IgD-negative memory B cell (primary cell): ENCODE measurements around the gene REPIN1. TPM values are rescaled to one million over a fixed set of nuclear protein-coding genes. Genes with fewer than 3 reads are reported as not detected.
A peak's percentile ranks its signal among the peaks of the same experiment; 100 is the strongest.

ENCODE experiments used
- H3K27ac Mint-ChIP-seq, 3 donors: one replicate each; pipeline ENCODE4 v1.8.0; 2020 to 2022; ENCODE audit warnings: mild to moderate bottlenecking in 3 of 3, mixed read lengths in 3 of 3, moderate library complexity in 1 of 3
- H3K27me3 Mint-ChIP-seq: one replicate; pipeline ENCODE4 v1.8.0; 2021; ENCODE audit warnings: mixed read lengths
- H3K36me3 Mint-ChIP-seq: one replicate; pipeline ENCODE4 v1.8.0; 2020; ENCODE audit warnings: mild to moderate bottlenecking, mixed read lengths
- H3K4me1 Mint-ChIP-seq, 3 donors: one replicate each; pipeline ENCODE4 v1.8.0; 2020 to 2022; ENCODE audit warnings: mixed read lengths in 3 of 3, mild to moderate bottlenecking in 1 of 3
- H3K4me3 Mint-ChIP-seq, 4 donors: one replicate each; pipeline ENCODE4 v1.8.0; 2020 to 2022; ENCODE audit warnings: mild to moderate bottlenecking in 4 of 4, mixed read lengths in 4 of 4, moderate library complexity in 3 of 4
- H3K9me3 Mint-ChIP-seq, 3 donors: one replicate each; pipeline ENCODE4 v1.8.0; 2020 to 2021; ENCODE audit warnings: mixed read lengths in 3 of 3, mild to moderate bottlenecking in 1 of 3
- polyA plus RNA-seq: library from polyadenylated mRNA; unstranded; fragments of 300-500 nt; fragmentation: Illumina TruSeq; gene quantifications from one replicate; pipeline ENCODE4 v1.2.3, GENCODE V29; 2021

The REPIN1 gene
- polyA plus RNA-seq, 1 donor from 2014 or later: 118 TPM

GRCh38 chr7:150343225-150343624, 25.4 kb upstream of the REPIN1 start:
- Mint-ChIP-seq H3K27me3 (peaks cover 20% of the 10 kb centered on the region), H3K27ac (peak overlapping the region in 2 of 3 donors; percentile 16 to 20), H3K4me1 (peaks cover 0 to 4% (median 4%) of the 10 kb centered on the region in 3 donors), H3K4me3 (no peak overlapping the region), H3K9me3 (peaks cover 0 to 4% (median 3%) of the 10 kb centered on the region in 3 donors), H3K36me3 (peaks cover 7% of the 10 kb centered on the region)

GRCh38 chr7:150344299-150344698, 24.3 kb upstream of the REPIN1 start:
- Mint-ChIP-seq H3K27ac (no peak overlapping the region), H3K27me3 (peaks cover 20% of the 10 kb centered on the region), H3K36me3 (peaks cover 7% of the 10 kb centered on the region), H3K4me1 (peaks cover 0 to 4% (median 4%) of the 10 kb centered on the region in 3 donors), H3K4me3 (no peak overlapping the region), H3K9me3 (peaks cover 0 to 4% (median 3%) of the 10 kb centered on the region in 3 donors)

DNA sequence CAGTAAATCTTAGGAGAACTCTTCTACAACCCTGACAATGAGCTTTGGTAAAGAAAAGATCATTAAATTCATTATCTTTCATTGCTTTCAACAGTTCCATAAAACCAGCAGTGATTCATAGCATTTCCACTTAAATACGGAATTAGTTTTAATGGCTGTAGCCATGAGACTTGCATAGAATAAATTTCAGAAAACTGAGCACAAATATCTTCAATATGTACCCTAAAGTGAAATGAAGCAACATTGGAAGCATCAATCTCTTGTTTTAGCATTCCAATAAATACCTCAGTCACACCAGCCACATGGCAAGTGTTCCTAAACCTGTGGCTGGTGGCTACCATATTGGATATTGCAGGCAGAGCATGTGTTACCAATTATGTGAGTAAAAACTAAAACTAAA, 23.6 kb upstream of the REPIN1 start:
- Mint-ChIP-seq H3K27me3 (peaks cover 13% of the 10 kb centered on the region), H3K27ac (no peak overlapping the region), H3K9me3 (peaks cover 0 to 4% (median 3%) of the 10 kb centered on the region in 3 donors), H3K36me3 (peaks cover 7% of the 10 kb centered on the region), H3K4me1 (peaks cover 0 to 2% (median 2%) of the 10 kb centered on the region in 3 donors), H3K4me3 (no peak overlapping the region)

DNA sequence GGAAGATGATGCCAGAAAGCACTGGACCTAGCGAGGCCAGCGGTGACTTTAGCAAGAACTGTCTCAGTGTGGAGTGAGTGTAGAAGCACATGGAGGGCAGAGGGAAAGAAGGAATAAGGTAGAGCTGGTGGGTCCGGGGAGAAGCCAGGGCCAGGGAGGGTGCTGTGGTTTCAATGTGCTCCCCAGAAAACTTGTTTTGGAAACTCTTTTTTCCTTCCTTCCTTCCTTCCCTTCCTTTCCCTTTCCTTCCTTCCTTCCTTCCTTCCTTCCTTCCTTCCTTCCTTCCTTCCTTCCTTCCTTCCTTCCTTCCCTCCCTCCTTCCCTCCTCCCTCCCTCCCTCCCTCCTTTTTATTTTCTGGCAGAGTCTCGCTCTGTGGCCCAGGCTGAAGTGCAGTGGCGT, 21.7 kb upstream of the REPIN1 start:
- H3K27ac Mint-ChIP-seq: no peak overlapping the region
- peaks cover 0 to 4% (median 3%) of the 10 kb centered on the region in 3 donors for H3K9me3 Mint-ChIP-seq
- no peaks in the 10 kb centered on the region for H3K4me1 Mint-ChIP-seq

DNA sequence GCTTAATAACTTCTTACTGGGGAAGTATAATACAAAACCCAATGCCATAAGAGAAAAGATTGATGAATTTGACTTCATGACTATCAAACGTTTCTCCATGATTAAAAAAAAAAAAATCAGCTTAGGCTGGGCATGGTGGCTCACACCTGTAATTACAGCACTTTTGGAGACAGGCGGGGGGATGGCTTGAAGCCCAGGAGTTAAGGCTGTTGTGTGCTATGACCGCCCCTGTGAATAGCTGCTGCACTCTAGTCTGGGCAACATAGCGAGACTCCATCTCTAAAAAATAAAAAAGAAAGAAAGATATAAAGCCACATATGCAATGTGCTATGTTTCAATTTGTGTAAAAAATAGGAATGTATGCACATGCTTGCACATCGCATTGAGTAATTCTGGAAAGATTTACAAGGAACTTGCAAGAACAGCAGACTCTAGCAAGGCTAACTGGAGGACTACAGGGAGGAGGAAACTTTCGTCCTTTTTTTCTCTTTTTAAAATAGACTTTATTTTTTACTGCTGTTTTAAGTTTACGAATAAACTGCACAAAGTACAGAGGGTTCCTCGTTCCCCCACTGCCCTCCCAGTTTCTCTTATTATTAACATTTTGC, 16.9 kb upstream of the REPIN1 start:
- Mint-ChIP-seq H3K27ac (no peak overlapping the region), H3K27me3 (no peaks in the 10 kb centered on the region), H3K4me1 (peaks cover 2 to 6% (median 3%) of the 10 kb centered on the region in 3 donors), H3K4me3 (no peak overlapping the region), H3K9me3 (no peaks in the 10 kb centered on the region), H3K36me3 (no peaks in the 10 kb centered on the region)

More for the DNA sequence above, 21.7 kb upstream of the REPIN1 start:
- H3K4me3 Mint-ChIP-seq: peak overlapping the region in 1 of 4 donors; percentile 37
- H3K36me3 Mint-ChIP-seq: peaks cover 7% of the 10 kb centered on the region
- peaks cover 7% of the 10 kb centered on the region for H3K27me3 Mint-ChIP-seq

GRCh38 chr7:150355666-150356059, 13.0 kb upstream of the REPIN1 start:
- no peaks in the 10 kb centered on the region for H3K27me3 Mint-ChIP-seq
- peak overlapping the region in 2 of 3 donors; percentile 24 to 31 for H3K27ac Mint-ChIP-seq
- peaks cover 11 to 13% (median 12%) of the 10 kb centered on the region in 3 donors for H3K4me1 Mint-ChIP-seq

GRCh38 chr7:150356265-150356897, 12.2 kb upstream of the REPIN1 start:
- H3K9me3 Mint-ChIP-seq: no peaks in the 10 kb centered on the region
- H3K27ac Mint-ChIP-seq: peak overlapping the region in 2 of 3 donors; percentile 13 to 26
- no peaks in the 10 kb centered on the region for H3K36me3 Mint-ChIP-seq
- no peak overlapping the region for H3K4me3 Mint-ChIP-seq
- H3K27me3 Mint-ChIP-seq: no peaks in the 10 kb centered on the region
- H3K4me1 Mint-ChIP-seq: peaks cover 11 to 13% (median 12%) of the 10 kb centered on the region in 3 donors

More at GRCh38 chr7:150355666-150356059, 13.0 kb upstream of the REPIN1 start:
- no peaks in the 10 kb centered on the region for H3K36me3 Mint-ChIP-seq
- no peak overlapping the region for H3K4me3 Mint-ChIP-seq
- H3K9me3 Mint-ChIP-seq: no peaks in the 10 kb centered on the region

DNA sequence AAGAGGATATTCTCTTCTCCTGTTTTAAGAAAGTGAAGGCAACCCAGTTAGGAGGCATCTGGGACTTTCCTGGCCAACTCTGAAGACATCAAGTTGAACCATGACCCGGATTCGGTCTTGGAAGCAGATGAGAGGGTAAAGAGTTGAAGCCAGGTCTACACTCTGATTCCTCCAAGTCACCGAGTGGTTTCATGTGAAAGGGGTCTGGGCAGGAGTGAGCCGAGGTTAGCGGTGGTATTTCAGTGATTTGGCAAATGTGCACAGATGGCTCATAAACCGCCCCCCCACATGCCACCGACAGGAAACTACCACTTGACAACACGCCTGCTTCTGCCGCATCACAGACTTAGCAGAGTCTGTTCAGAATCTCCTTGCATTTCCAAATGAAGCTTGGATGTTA, 11.4 kb upstream of the REPIN1 start:
- Mint-ChIP-seq H3K27me3 (no peaks in the 10 kb centered on the region), H3K36me3 (no peaks in the 10 kb centered on the region), H3K4me3 (peak overlapping the region in 1 of 4 donors; percentile 66), H3K9me3 (no peaks in the 10 kb centered on the region), H3K4me1 (peaks cover 12 to 14% (median 12%) of the 10 kb centered on the region in 3 donors), H3K27ac (peak overlapping the region in 2 of 3 donors; percentile 37 to 61)

DNA sequence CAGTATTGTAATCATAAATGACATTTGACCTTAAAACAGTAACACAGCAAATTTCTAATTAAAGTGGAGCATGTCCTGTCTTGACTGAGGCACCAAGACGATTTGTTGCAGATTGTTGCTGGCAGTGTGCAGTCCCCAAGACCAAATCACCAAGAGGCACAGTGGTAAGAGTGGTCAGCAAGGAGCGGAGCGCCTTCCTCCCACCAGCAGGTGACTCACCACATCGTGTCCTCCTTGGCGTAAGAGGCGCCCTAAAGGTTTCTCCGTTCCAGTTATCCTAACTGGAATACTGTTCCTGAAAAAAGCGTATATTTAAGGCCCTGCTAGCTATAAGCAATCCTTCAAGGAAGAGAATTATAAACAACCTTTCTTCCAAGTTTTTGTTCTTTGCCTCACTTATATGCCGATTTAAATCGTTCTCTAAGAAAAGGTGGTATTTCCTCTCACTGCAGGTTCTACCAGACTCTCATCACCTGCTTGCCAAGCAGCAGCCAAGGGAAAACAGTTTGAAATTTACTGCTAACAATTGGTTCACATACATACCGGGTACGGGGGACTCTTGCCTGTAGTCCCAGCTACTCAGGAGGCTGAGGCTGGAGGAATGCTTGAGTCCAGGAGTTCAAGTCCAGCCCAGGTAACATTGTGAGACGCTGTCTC, 10.7 kb upstream of the REPIN1 start:
- Mint-ChIP-seq H3K4me1 (peaks cover 16 to 19% (median 17%) of the 10 kb centered on the region in 3 donors), H3K36me3 (no peaks in the 10 kb centered on the region), H3K4me3 (peak overlapping the region in 1 of 4 donors; percentile 66), H3K9me3 (no peaks in the 10 kb centered on the region), H3K27ac (peak overlapping the region in 2 of 3 donors; percentile 37 to 61), H3K27me3 (no peaks in the 10 kb centered on the region)

DNA sequence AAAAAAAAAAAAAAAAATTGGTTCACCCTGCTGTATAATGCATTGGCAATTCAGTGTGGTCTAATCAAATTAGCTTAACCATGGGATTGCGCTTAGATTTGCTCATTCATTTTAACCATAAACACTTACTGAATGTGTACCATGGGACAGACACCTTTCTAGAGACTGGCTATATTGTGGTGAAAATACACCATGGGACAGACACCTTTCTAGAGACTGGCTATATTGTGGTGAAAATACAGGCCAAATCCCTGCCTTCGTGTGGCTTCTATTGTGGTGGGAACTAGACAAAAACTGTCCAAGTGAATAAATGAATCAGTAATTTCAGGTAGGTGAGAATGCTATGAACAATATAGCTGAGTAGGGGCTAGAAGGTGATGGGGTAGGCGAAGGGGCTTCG, 10.2 kb upstream of the REPIN1 start:
- H3K9me3 Mint-ChIP-seq: no peaks in the 10 kb centered on the region
- no peak overlapping the region for H3K4me3 Mint-ChIP-seq
- H3K4me1 Mint-ChIP-seq: peaks cover 16 to 19% (median 18%) of the 10 kb centered on the region in 3 donors
- H3K27ac Mint-ChIP-seq: no peak overlapping the region
- H3K27me3 Mint-ChIP-seq: no peaks in the 10 kb centered on the region
- H3K36me3 Mint-ChIP-seq: no peaks in the 10 kb centered on the region

GRCh38 chr7:150358988-150359621, 9.5 kb upstream of the REPIN1 start:
- no peak overlapping the region for H3K4me3 Mint-ChIP-seq
- H3K27me3 Mint-ChIP-seq: peaks cover 1% of the 10 kb centered on the region
- peaks cover 22 to 23% (median 22%) of the 10 kb centered on the region in 3 donors for H3K4me1 Mint-ChIP-seq
- no peak overlapping the region for H3K27ac Mint-ChIP-seq
- no peaks in the 10 kb centered on the region for H3K9me3 Mint-ChIP-seq
- peaks cover 4% of the 10 kb centered on the region for H3K36me3 Mint-ChIP-seq

DNA sequence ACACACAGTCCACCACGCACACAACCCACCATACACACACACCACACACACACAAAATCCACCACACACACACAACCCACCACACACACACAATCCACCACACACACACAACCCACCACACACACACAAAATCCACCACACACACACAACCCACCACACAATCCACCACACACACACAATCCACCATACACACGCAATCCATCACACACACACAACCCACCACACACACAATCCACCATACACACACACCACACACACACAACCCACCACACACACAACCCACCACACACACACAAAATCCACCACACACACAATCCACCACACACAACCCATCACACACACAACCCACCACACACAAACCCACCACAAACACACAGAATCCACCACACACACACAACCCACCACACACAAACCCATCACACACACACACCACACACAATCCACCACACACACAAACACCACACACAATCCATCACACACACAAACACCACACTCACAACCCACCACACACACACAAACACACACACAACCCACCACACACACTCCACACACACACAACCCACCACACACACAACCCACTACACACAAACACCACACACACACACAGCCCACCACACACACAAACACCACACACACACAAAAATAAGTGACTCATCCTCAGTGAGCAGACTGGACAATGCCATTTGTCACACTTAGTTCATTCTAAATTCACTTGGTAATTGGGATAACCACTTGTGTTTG, 8.8 kb upstream of the REPIN1 start:
- peaks cover 4% of the 10 kb centered on the region for H3K36me3 Mint-ChIP-seq
- H3K4me3 Mint-ChIP-seq: peak overlapping the region in 1 of 4 donors; percentile 63
- H3K27me3 Mint-ChIP-seq: peaks cover 2% of the 10 kb centered on the region
- H3K9me3 Mint-ChIP-seq: no peaks in the 10 kb centered on the region
- peak overlapping the region in 2 of 3 donors; percentile 55 to 59 for H3K27ac Mint-ChIP-seq
- peaks cover 25 to 28% (median 26%) of the 10 kb centered on the region in 3 donors for H3K4me1 Mint-ChIP-seq

DNA sequence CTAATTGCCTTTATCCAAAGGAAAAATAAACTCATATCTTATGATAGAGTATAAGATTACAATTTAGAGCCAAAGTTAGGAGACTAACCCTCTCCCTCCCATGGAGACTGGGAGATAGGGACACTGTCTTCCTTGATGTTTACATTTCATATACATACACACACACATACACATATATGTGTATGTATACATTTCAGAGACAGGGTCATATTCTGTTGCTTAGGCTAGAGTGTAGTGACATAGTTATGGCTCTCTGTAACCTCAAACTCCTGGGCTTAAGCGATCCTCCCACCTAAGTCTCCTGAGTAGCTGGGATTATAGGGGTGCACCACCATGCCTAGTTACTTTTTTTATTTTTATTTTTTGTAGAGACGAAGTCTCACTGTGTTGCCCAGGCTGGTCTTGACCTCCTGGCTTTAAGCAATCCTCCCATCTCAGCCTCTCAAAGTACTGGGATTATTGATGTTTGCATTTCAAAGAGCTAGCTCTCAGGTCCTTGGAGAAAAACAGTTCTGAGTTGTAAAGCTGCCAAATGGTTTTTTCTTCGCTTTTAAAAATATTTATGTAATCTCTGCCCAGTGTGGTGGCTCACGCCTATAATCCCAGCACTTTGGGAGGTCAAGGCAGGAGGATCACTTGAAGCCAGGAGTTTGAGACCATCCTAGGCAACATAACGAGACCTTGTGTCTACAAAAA, 8.1 kb upstream of the REPIN1 start:
- H3K4me3 Mint-ChIP-seq: no peak overlapping the region
- peaks cover 2% of the 10 kb centered on the region for H3K27me3 Mint-ChIP-seq
- peak overlapping the region in 2 of 3 donors; percentile 55 to 59 for H3K27ac Mint-ChIP-seq
- H3K9me3 Mint-ChIP-seq: no peaks in the 10 kb centered on the region
- H3K36me3 Mint-ChIP-seq: peaks cover 4% of the 10 kb centered on the region
- peaks cover 26 to 32% (median 27%) of the 10 kb centered on the region in 3 donors for H3K4me1 Mint-ChIP-seq

GRCh38 chr7:150361402-150361801, 7.2 kb upstream of the REPIN1 start:
- peak overlapping the region in 1 of 3 donors; percentile 57 for H3K27ac Mint-ChIP-seq
- peaks cover 31 to 40% (median 35%) of the 10 kb centered on the region in 3 donors for H3K4me1 Mint-ChIP-seq
- peaks cover 2% of the 10 kb centered on the region for H3K27me3 Mint-ChIP-seq
- no peaks in the 10 kb centered on the region for H3K9me3 Mint-ChIP-seq
- peaks cover 4% of the 10 kb centered on the region for H3K36me3 Mint-ChIP-seq
- no peak overlapping the region for H3K4me3 Mint-ChIP-seq
